Thoracic aorta (tissue), 2 donors: ENCODE results near the gene FHIT. TPM values are rescaled to one million over a fixed set of nuclear protein-coding genes. Genes with fewer than 3 reads are reported as not detected.

ENCODE experiments used
- ATAC-seq: fragments of 150-250 bp; one replicate; pipeline ENCODE4 v1.8.0; 2017; ENCODE audit warnings: low read depth; ENCODE audit not compliant: insufficient number of reproducible peaks, low FRiP score
- DNase-seq: peaks from one replicate; pipeline ENCODE4 v3.0.0-alpha.2; 2020; ENCODE audit warnings: low spot score
- H3K27ac ChIP-seq, 2 donors: fragments of 200-600 bp; sonication (generic); 1 replicate in 1 of 2; 2 replicates in 1 of 2; pipeline ENCODE4 v1.5.1; 2016; ENCODE audit warnings: mild to moderate bottlenecking in 2 of 2, moderate library complexity in 2 of 2
- H3K27me3 ChIP-seq: fragments of 200-600 bp; sonication (generic); replicated peaks from 2 replicates; pipeline ENCODE4 v1.6.0; 2016; ENCODE audit warnings: mild to moderate bottlenecking; ENCODE audit not compliant: insufficient read depth
- H3K36me3 ChIP-seq: fragments of 200-600 bp; sonication (generic); one replicate; pipeline ENCODE4 v1.5.1; 2016
- H3K4me1 ChIP-seq, 2 donors: fragments of 200-600 bp; sonication (generic); 1 replicate in 1 of 2; 2 replicates in 1 of 2; pipeline versions ENCODE4 v1.5.1 to v1.6.0; 2016; ENCODE audit warnings: low read depth in 2 of 2, mild to moderate bottlenecking in 1 of 2; ENCODE audit not compliant: control insufficient read depth in 1 of 2
- H3K4me3 ChIP-seq: fragments of 200-600 bp; sonication (generic); 2 replicates; pipeline ENCODE4 v1.5.1; 2016; ENCODE audit warnings: mild to moderate bottlenecking
- H3K9me3 ChIP-seq: fragments of 200-600 bp; sonication (generic); 2 replicates; pipeline ENCODE4 v1.5.1; 2016
- CTCF ChIP-seq: fragments of 200-600 bp; sonication (generic); IDR thresholded peaks from one replicate; pipeline ENCODE4 v1.5.1; 2019; ENCODE audit warnings: antibody characterized with exemption
- total RNA-seq, 2 donors: library from RNA; depleted of rRNA; stranded (reverse); fragments of >200 nt; gene quantifications; one replicate each; pipeline versions ENCODE4 v1.1.0 to v1.2.3, GENCODE V29; 2016

Gene FHIT
- total RNA-seq, 2 donors from 2014 or later = 2.0 to 2.3 TPM

GRCh38 chr3:60746043-60746638 is 505.1 kb downstream of the FHIT start:
- Histone ChIP-seq H3K9me3 (no peaks in the 10 kb centered on the region), H3K27ac (no peak overlapping the region), H3K4me3 (no peak overlapping the region), H3K36me3 (no peaks in the 10 kb centered on the region), H3K27me3 (no peaks in the 10 kb centered on the region), H3K4me1 (peaks cover 14 to 15% of the 10 kb centered on the region in 2 donors)
- DNase-seq = no peak
- no peak for ATAC-seq
- no peak for TF ChIP-seq CTCF

- Histone ChIP-seq H3K27ac (peak overlapping the region; percentile 5 to 8), H3K27me3 (no peaks in the 10 kb centered on the region), H3K4me3 (no peak overlapping the region), H3K36me3 (no peaks in the 10 kb centered on the region), H3K9me3 (no peaks in the 10 kb centered on the region), H3K4me1 (peaks cover 14 to 15% of the 10 kb centered on the region in 2 donors)
- ATAC-seq = no peak
- peak; percentile 10 for TF ChIP-seq CTCF
- no peak for DNase-seq
Observed at GRCh38 chr3:60743631-60744164, 507.6 kb downstream of the FHIT start.

GRCh38 chr3:60742606-60743145 is 508.6 kb downstream of the FHIT start:
- ATAC-seq = no peak

GRCh38 chr3:60737633-60738399 is 513.4 kb downstream of the FHIT start:
- ATAC-seq (no peak), DNase-seq (no peak)
- H3K27ac ChIP-seq = no peak overlapping the region
- H3K9me3 ChIP-seq = no peaks in the 10 kb centered on the region
- H3K27me3 ChIP-seq = no peaks in the 10 kb centered on the region
- TF ChIP-seq CTCF = no peak
- no peak overlapping the region for H3K4me3 ChIP-seq
- H3K36me3 ChIP-seq = no peaks in the 10 kb centered on the region
- H3K4me1 ChIP-seq = peaks cover 2 to 6% of the 10 kb centered on the region in 2 donors

More at GRCh38 chr3:60742606-60743145, 508.6 kb downstream of the FHIT start:
- Histone ChIP-seq H3K36me3 (no peaks in the 10 kb centered on the region), H3K4me3 (no peak overlapping the region), H3K27ac (peak overlapping the region in 1 of 2 donors; percentile 5), H3K9me3 (no peaks in the 10 kb centered on the region), H3K4me1 (peaks cover 14 to 15% of the 10 kb centered on the region in 2 donors), H3K27me3 (no peaks in the 10 kb centered on the region)
- DNase-seq = no peak
- no peak for TF ChIP-seq CTCF

GRCh38 chr3:60730371-60730770 is 520.9 kb downstream of the FHIT start:
- Histone ChIP-seq H3K27me3 (no peaks in the 10 kb centered on the region), H3K36me3 (no peaks in the 10 kb centered on the region), H3K4me1 (no peaks in the 10 kb centered on the region), H3K9me3 (no peaks in the 10 kb centered on the region), H3K4me3 (no peak overlapping the region), H3K27ac (no peak overlapping the region)
- ATAC-seq = no peak
- DNase-seq = no peak
- TF ChIP-seq CTCF = no peak
